PC-3 (cell line): Measurements from ENCODE around the gene PABPC4L. TPM values are rescaled to one million over a fixed set of nuclear protein-coding genes. Genes with fewer than 3 reads are reported as not detected.

Source experiments
- ATAC-seq: fragments of 200-7000 bp; cut with Tn5 transposase; 2 replicates; pipeline ENCODE4 v1.9.1; 2020; ENCODE audit warnings: mild to moderate bottlenecking, moderate library complexity
- Bru-seq: library from RNA; stranded (reverse); fragments of 400-500 nt; gene quantifications from one replicate; lab custom pipeline; 2021; lab: Mats Ljungman, UMichigan
- BruChase-seq, 2 experiments: library from RNA; stranded (reverse); fragments of 400-500 nt; gene quantifications; one replicate each; lab custom pipeline; 2021; lab: Mats Ljungman, UMichigan
- BruUV-seq: library from RNA; stranded (reverse); fragments of 400-500 nt; replicated peaks from 2 replicates; lab custom pipeline; 2021; lab: Mats Ljungman, UMichigan
- CTCF ChIA-PET: fragments of 300-600 bp; sonication (Branson Sonifier 250); formaldehyde crosslinking; loops from one replicate; lab custom pipeline; 2022; ENCODE audit warnings: antibody characterized with exemption; lab: Charles Lee
- POLR2A ChIA-PET: fragments of 300-600 bp; sonication (Branson Sonifier 250); formaldehyde crosslinking; loops from one replicate; lab custom pipeline; 2022; ENCODE audit warnings: antibody characterized with exemption; ENCODE audit not compliant: unreplicated experiment; lab: Charles Lee
- DNase-seq: peaks from one replicate; pipeline ENCODE4 v3.0.0-alpha.2; 2015
- H2AFZ ChIP-seq: fragments of 300-600 bp; sonication (generic); 2 replicates; pipeline ENCODE4 v1.6.0; 2016; ENCODE audit warnings: antibody characterized with exemption, low read length
- H3F3A ChIP-seq: fragments of 300-600 bp; sonication (generic); one replicate; pipeline ENCODE4 v1.6.0; 2017; ENCODE audit warnings: antibody characterized with exemption, low read length, control low read depth, mild to moderate bottlenecking; ENCODE audit not compliant: unreplicated experiment
- H3K27ac ChIP-seq: fragments of 300-600 bp; sonication (generic); 2 replicates; pipeline ENCODE4 v1.5.1; 2016; ENCODE audit warnings: mild to moderate bottlenecking, low read length
- H3K27me3 ChIP-seq: fragments of 300-600 bp; sonication (generic); 2 replicates; pipeline ENCODE4 v1.6.1; 2016; ENCODE audit warnings: low read length, mixed read lengths
- H3K36me3 ChIP-seq: fragments of 300-600 bp; sonication (generic); 2 replicates; pipeline ENCODE4 v1.6.1; 2016; ENCODE audit warnings: low read depth, mixed run types, low read length, mixed read lengths
- H3K4me1 ChIP-seq: fragments of 300-600 bp; sonication (generic); 2 replicates; pipeline ENCODE4 v1.5.1; 2016; ENCODE audit warnings: low read length; ENCODE audit not compliant: insufficient read depth
- H3K4me2 ChIP-seq: fragments of 300-600 bp; sonication (generic); 2 replicates; pipeline ENCODE4 v1.6.0; 2016; ENCODE audit warnings: low read length
- H3K4me3 ChIP-seq: fragments of 300-600 bp; sonication (generic); 2 replicates; pipeline ENCODE4 v1.5.1; 2016; ENCODE audit warnings: mild to moderate bottlenecking, low read length, mixed read lengths
- H3K79me2 ChIP-seq: fragments of 300-600 bp; sonication (generic); 2 replicates; pipeline ENCODE4 v1.6.1; 2017; ENCODE audit warnings: low read length, mixed read lengths
- H3K9ac ChIP-seq: fragments of 300-600 bp; sonication (generic); 2 replicates; pipeline ENCODE4 v1.6.0; 2016; ENCODE audit warnings: mild to moderate bottlenecking, low read length
- H3K9me2 ChIP-seq: fragments of 300-600 bp; sonication (generic); replicated peaks from 2 replicates; pipeline ENCODE4 v1.6.1; 2016; ENCODE audit warnings: mixed run types, low read length, mixed read lengths
- H3K9me3 ChIP-seq: fragments of 300-600 bp; sonication (generic); 2 replicates; pipeline ENCODE4 v1.6.1; 2016; ENCODE audit warnings: low read length, mixed read lengths
- H4K20me1 ChIP-seq: fragments of 300-600 bp; sonication (generic); 2 replicates; pipeline ENCODE4 v1.6.1; 2016; ENCODE audit warnings: low read length, mixed read lengths
- CTCF ChIP-seq: fragments of 300-600 bp; sonication (generic); conservative IDR thresholded peaks from 2 replicates; pipeline ENCODE4 v1.5.1; 2017; ENCODE audit warnings: antibody characterized with exemption, low read depth, mild to moderate bottlenecking, low read length
- EZH2 ChIP-seq: fragments of 300-600 bp; sonication (generic); IDR thresholded peaks from one replicate; pipeline ENCODE4 v1.6.1; 2017; ENCODE audit warnings: antibody characterized with exemption, mild to moderate bottlenecking, low read length; ENCODE audit not compliant: unreplicated experiment
- EZH2phosphoT487 ChIP-seq: fragments of 300-600 bp; sonication (generic); IDR thresholded peaks from 2 replicates; pipeline ENCODE4 v1.6.1; 2018; ENCODE audit warnings: mild to moderate bottlenecking, antibody characterized with exemption, low read length, borderline replicate concordance
- intact Hi-C: fragments of 100-400 bp; cut with micrococcal nuclease; formaldehyde crosslinking; loops from 2 replicates; pipeline ENCODE4 v1.9.0; 2023
- long read RNA-seq: library from polyadenylated mRNA; unstranded; transcript quantifications from one replicate; pipeline ENCODE4 v2.0.0, GENCODE V29; 2021; ENCODE audit not compliant: unreplicated experiment
- total RNA-seq: library from RNA; depleted of rRNA; stranded (reverse); fragments of >200 nt; gene quantifications from 2 replicates; pipeline ENCODE4 v1.2.3, GENCODE V29; 2014; rRNA removed

PABPC4L gene
- 0.47 and 1.2 TPM in 2 replicates for total RNA-seq
- Bru-seq, nascent RNA, result percentile 52 among the genes with signal in this experiment
- percentile 63 among the genes with signal in this experiment for BruChase-seq, experiment 1, labeled RNA remaining after a 6-hour chase
- BruChase-seq, experiment 2, labeled RNA remaining after a 2-hour chase, result percentile 74 among the genes with signal in this experiment
- long read RNA-seq, full-length matches to known transcripts, result 1 of 2 reads
- long read RNA-seq, partial matches to known transcripts, result 0 of 2 reads
- long read RNA-seq, other reads (novel, unspliced or antisense), result 1 of 2 reads

DNA sequence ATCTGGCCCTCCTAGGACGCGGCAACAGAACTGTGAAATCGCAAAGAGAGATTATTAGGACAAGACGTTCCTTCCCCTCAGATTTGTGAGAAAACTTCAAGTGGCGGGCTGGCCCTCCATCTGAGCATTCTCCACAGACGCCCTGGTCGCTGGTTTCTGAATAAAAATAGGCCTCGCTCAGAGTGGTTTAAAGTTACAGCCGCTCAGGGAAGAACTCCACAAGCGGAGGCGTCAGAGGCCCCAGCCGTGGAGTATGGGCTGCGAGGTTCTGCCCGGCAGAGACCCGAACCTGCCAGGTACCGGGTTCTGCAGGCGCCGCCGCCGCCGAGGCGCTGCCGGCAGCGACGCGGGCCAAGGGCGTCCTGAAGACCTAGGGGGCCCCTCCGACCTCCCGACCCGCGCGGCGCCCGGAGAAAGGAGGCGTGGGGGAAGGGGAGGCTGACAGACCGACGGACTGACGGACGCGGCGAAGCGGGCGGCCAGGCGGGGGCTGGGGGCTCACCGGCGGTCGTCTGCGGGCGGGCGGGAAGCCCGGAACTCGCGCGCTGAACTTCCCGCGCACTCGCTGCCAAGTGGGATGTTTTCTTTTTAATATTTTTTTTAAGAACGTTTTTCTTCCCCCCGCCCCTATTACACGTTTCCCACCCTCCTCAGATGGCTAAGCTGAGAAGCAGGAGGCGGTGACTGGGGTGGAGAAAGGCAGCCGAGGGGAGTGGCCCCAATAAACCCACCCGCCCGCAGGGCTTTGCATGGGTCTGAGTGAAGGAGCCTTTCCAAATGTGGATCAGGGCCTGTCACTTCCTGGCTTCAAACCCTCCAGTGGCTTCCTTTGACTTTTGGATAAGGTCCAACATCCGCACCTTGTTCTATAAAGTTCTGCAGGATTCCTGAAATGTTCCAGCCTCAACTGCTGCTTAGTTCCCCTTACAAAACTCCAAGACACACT is at the start of gene PABPC4L:
TSS of gene PABPC4L (minus strand) at position 574 of the 946 bp plus-strand sequence. CDS start 770 bp downstream, outside the sequence.
- H3K4me3 ChIP-seq, result peak within 1 kb of the TSS; percentile 71
- peak within 1 kb of the TSS; percentile 74 for H3K9ac ChIP-seq
- TF ChIP-seq CTCF (no peak), EZH2phosphoT487 (no peak), EZH2 (no peak)
- peak; percentile 85 for ATAC-seq
- peak within 1 kb of the TSS; percentile 89 for H3K4me2 ChIP-seq
- peak; percentile 72 for DNase-seq
- H3K79me2 ChIP-seq, result no peaks in the 10 kb centered on the region
- ChIA-PET CTCF (no interaction called here), POLR2A (interaction anchor here (0.8 kb wide), 1 partner anchor 175 kb away, joined by 5 read pairs; no protein-coding TSS in a partner anchor)
- no peaks in the 10 kb centered on the region for H3K36me3 ChIP-seq
- peaks cover 6% of the 10 kb centered on the region for H3K4me1 ChIP-seq
- peak within 1 kb of the TSS; percentile 89 for H2AFZ ChIP-seq
- intact Hi-C loops, result loop anchor here (5.0 to 10.0 kb wide), 2 partner anchors 263 to 1054 kb away; partner anchors contain the start of gene PCDH10
- H3K9me3 ChIP-seq, result no peaks in the 10 kb centered on the region
- H3K27ac ChIP-seq, result peak within 1 kb of the TSS; percentile 57
- no peaks in the 10 kb centered on the region for H3K9me2 ChIP-seq
- peaks cover 5% of the 10 kb centered on the region for H3F3A ChIP-seq
- BruUV-seq, result no TSS peak
- no peaks in the 10 kb centered on the region for H4K20me1 ChIP-seq
- H3K27me3 ChIP-seq, result no peaks in the 10 kb centered on the region

DNA sequence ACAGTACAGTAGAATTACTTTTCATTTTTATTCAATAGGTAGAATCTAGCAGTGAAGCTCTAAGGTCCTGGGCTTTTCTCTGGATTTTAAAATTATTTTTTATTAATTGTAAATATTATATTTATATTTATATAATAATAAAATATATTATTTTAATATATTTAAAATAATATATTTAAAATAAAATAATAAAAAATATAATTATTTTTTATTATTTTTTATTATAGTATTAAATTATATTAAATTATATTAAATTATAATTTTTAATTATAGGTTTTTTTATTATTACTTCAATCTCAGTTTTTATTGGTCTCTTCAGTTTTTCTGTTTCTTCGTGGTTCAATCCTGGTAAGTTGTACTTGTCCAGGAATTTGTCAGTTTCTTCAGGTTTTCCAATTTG is 49.7 kb upstream of the PABPC4L start:
- Histone ChIP-seq H3K36me3 (no peaks in the 10 kb centered on the region), H3K27ac (no peak overlapping the region), H3K9ac (no peak overlapping the region), H3K4me1 (no peaks in the 10 kb centered on the region), H3K9me3 (no peaks in the 10 kb centered on the region), H3K4me3 (no peak overlapping the region), H2AFZ (no peak overlapping the region), H3K79me2 (no peaks in the 10 kb centered on the region), H4K20me1 (no peaks in the 10 kb centered on the region), H3K27me3 (no peaks in the 10 kb centered on the region), H3K4me2 (no peak overlapping the region), H3F3A (no peaks in the 10 kb centered on the region), H3K9me2 (no peaks in the 10 kb centered on the region)
- no TSS peak for BruUV-seq
- DNase-seq (no peak), ATAC-seq (no peak)
- ChIA-PET CTCF (no interaction called here), POLR2A (no interaction called here)
- TF ChIP-seq EZH2 (no peak), CTCF (no peak), EZH2phosphoT487 (no peak)
- intact Hi-C loops, result no loop called here
